NCI-H446 treated with DMSO at 0.1 percent for 48 hours (cell line): ENCODE data around the gene ANKRD44.

ENCODE experiments used
- DNase-seq: peaks from one replicate; lab custom pipeline; 2025; lab: John Stamatoyannopoulos, UW

Gene ANKRD44

DNA sequence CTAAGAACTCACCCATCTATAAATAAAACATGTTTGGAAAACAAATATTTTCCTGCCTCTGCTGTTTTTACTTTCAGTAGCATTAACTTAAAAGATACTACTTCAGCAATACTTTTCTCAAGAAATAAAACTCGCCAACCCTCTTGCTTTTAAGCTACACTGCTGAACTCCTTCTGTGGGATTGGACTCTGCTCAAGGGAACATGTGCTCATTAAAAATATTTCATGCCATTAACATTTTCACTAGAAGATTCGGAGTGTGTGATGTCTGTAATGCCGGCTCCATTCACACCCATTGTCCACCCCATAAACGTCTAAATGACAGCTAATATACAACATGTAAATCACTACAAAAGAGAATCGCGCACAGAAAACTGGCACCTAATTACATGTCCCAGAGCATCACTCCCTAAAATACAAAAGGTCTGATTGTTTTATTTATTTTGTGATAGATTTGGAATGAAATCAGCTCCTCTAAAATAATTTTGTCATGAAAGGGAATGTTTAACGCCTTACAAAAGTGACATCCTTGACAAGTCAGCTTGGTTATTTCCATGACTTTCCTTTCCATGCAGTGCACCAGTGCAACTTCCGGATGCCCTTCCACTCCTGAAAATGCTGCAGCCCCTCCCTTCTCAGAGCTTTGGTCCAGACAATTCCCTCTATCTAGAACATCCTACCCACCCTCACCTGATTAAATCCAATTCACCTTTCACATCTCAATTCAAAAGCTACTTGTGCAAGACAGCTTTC, 73.1 kb downstream of the ANKRD44 start:
- no peak for DNase-seq

DNA sequence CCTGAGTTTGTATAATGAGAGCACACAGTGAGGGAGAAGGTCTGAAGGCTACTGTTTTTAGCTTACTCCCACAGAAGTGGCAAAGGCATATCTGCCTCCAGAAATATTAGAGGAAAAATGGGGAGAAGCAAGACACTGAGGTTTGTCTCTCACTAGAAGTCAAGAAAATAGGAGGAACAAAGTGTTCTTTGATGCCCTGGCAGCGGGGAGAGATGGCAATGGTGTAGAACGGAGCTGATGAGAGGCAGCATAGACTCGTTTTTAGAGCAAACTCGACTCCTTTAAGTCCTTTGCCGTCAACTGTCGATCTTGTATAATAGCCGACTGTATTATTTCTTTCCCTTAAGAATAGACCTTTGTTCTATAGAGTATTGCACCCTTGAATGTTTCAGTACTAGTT, 73.8 kb downstream of the ANKRD44 start:
- no peak for DNase-seq

DNA sequence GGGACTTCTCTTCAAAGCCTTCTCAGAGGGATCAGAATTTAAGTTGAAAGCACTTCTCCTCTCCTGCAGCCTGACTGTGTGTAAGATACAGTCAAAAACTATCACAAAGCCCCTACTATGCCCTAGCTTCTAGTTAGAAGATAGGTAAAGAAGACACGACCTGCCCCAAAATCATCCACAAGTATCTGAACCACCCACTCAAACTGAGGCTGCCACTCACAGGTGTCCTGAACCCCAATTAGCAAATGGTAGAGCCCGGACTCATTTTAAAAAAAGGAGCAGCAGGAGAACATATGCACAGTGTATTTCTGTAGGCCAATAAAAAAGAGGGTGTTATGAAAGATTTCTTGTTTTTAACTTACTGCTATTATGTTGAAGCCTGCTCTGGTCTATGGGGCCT, 74.4 kb downstream of the ANKRD44 start:
- no peak for DNase-seq

DNA sequence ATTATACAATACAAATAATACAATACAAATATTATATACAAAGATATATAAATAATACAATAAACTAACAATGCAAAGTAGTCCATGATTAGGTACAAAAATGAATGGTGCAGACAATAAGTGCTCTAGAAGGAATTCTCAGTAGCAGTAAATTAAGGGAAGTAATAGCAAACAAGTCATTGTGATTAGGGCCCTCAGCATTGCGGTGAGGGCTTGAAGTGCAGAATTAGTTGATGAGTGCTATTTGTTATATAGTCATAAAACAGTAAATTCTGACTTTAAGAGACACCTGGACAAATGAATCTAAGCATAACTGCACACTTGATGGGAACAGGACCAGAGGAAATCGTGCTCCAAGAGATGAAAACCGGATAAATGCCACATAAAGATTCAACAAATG, 74.9 kb downstream of the ANKRD44 start:
- DNase-seq = no peak

DNA sequence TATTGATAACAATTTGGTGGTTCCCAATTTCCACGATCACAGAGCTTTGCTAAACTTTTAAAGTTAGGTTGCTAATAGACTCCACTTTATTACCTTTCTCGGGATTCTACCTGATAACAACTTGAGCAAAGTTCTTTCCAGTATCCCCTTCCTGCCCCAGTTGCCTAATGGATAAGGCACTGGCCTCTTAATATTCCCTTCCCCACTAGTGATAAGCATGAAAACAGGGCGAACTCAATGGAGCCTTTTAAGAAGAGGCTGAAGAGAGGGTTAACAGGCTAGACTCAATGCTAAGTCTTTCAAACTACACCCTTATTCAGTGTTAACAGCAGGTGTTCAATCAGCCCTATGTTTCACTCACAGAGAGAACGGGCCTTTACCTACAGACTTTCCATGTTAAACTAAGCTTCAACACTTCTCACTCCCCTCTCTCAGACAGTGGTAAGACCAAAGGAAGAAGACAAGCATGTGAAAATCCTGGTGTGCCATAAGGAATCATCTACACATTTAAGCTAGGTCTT, 75.8 kb downstream of the ANKRD44 start:
- DNase-seq = no peak

DNA sequence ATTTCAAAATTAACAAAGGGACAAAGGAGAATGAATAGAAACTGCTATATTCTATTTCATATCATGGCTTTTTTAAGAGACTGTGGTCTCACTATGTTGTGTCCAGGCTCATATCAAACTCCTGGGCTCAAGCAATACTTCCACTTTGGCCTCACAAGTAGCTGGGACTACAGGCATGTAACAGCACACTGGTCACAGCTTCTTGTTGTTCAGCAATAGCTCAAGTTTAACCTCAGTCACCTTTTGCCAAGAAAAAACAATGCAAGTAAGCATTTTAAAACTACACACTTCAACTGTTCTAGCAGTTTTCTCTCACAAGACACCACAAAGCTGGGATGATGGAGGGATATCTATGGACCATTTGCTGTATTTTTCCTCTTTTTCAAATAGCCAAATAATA, 77.1 kb downstream of the ANKRD44 start:
- no peak for DNase-seq

DNA sequence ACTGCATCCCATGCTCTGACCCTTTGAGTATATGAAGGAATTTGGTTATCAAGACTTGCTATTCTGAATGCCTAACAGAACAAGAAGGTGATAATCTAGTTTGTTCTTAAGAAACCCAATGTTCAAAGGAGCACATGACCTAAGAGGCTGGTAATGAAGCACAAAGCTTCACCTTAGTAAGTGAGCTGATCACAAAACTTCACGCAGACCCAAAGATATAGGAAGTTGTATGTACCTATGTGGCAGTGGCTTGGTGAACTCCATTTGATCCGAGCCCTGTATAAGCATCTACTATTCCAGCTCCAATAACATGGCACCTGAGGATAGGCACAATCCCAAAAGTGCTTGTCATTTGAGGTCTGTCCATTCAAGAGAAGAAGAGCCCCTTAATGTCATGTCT, 78.6 kb downstream of the ANKRD44 start:
- no peak for DNase-seq

DNA sequence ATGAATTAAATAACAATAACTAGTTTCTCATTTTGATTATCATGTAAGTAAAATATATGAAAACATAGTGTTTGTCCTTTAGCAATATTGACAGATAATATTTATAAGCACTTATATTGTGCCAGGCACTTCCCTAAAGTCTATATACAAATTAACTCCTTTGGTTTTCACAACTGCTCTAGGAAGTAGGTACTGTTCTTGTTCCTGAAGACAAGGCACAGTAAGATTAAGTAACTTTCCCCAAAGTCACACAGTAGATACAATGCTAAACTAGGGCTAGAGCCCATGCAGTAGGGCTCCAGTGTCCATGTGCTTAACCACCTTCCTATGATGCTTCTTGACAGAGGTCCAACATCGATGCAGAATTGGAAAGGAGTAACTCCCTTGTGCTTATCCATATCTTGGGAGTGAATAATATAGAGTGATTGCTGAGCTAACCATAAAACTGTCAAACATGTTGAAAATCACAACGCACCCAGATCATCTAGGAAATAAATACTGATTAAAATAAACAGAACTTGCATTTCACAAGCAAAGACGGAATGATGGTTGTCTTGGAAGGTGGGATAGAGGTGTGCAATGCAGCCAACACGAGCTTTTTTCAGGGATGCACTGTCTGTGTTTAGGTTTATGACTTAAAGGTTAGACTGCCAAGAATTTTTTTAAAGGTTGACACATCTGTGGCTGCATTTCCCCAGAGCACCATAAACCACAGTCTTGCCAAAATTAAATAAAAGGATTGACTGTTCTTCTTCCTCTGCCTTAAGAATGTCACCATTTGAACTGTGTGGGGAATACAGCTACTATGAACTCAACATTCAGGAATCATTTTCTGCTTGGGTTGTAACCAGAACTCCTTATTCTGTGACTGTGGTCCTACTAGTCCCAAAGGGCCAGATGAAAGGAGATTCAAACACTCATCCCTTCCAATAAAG, 80.8 kb downstream of the ANKRD44 start:
- no peak for DNase-seq

DNA sequence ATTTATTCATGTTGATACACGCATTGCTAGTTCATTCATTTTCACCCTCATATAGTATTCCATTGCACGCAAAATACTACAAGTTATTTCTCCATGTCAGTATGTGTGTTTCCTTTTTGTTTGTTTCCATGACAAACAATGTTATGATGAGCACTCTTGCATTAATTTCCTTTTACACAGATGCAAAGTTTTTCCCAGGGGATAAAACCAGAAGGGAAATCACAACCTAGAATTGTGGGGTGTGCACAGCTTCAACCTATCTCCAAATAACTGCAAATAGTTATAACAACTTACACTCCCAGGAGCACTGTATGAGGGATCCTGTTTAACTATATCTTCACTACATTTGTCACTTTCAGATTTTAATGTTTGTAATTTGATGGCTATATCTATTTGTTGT, 87.1 kb downstream of the ANKRD44 start:
- DNase-seq = no peak

DNA sequence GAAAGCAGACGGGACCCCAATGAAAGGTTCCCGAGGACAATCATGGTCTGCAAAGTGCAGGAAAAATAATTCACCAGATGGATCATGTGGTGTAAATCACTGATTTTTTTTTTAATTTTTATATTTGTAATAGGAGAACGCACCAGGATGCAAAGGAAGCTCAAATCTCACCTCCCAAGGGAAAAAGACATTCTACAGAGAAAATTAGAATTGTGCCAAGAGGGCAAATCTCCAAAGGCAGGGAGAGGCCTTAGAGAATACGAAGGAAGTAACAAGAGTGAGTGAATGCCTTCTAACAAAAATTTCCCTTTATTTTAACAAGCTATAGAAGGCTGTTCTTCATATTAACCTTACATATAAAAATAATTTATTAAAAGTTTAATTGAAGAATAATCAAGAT, 90.9 kb downstream of the ANKRD44 start:
- DNase-seq = peak; percentile 33

DNA sequence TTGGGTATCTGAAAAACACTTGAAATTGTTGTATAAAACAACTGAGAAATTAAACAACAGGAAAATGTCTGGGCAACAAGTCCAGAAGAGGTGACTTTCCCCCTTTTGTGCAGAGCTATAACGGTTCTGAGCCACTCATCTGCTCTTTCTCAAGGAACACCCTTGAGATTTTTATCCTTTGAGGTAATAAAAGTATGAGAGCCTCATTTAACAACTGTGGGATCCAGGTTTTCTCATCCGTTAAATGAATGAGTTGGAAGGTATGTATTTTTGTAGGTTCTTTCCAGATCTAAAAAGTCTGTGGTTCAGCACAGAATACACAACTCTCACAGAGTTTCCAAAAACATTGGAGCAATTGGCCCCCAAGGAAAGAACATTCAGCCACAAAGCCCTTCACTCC, 93.0 kb downstream of the ANKRD44 start:
- no peak for DNase-seq

DNA sequence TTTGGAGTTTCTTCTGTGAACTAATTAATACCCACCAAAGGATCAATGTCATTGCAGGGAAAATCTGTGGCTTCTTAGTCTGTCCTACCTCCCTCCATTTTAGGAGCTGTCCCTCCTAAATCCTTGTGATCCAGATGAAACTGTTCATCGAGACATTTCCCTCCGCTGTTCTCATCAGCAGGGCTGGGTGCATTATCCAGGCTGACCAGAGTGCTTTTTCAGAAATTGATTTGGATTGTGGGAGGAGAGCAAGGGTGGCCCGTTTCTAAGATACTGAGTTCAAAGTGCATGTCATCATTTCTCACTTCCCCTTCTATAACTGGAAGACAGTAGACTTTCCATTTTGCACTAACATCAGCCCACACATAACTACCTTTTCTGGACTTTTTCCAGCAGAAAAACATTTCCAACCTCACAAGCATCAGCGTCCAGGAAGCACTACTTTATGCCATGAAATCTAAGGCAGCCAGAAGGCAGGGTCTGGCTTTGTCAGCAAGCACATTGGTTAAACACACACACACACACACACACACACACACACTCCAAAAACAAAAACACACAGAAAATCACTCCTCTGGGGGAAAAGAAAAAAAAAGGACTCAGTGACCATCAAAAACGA, 94.1 kb downstream of the ANKRD44 start:
- DNase-seq = no peak

DNA sequence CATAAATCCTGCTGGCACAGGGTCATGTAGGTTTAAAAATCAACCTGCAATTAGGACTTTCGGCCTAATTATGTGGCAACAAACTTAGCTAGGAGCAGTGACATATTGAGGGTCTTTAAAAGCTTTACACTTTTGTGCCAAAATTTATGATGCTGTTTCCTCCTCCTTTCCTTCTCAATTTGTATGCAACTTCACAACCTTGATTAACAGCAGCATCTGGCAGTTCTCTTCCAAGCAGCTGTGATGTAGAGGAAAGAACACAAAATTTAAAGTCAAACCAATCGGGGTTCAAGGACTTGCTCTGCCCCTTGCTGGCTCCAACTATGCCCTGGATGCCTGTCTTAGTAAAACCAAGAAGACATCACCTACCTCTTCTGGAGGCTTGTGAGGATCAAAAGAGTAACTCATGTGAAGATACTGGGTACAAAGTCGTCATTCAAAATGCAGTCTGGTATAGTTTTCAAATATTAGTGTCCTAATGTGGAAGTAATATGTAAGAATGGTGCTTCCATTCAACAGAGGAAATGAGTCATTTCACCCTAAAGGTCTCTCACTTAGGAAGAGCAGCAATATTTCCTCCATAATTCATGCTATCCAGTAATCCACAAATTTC, 94.7 kb downstream of the ANKRD44 start:
- DNase-seq = no peak

DNA sequence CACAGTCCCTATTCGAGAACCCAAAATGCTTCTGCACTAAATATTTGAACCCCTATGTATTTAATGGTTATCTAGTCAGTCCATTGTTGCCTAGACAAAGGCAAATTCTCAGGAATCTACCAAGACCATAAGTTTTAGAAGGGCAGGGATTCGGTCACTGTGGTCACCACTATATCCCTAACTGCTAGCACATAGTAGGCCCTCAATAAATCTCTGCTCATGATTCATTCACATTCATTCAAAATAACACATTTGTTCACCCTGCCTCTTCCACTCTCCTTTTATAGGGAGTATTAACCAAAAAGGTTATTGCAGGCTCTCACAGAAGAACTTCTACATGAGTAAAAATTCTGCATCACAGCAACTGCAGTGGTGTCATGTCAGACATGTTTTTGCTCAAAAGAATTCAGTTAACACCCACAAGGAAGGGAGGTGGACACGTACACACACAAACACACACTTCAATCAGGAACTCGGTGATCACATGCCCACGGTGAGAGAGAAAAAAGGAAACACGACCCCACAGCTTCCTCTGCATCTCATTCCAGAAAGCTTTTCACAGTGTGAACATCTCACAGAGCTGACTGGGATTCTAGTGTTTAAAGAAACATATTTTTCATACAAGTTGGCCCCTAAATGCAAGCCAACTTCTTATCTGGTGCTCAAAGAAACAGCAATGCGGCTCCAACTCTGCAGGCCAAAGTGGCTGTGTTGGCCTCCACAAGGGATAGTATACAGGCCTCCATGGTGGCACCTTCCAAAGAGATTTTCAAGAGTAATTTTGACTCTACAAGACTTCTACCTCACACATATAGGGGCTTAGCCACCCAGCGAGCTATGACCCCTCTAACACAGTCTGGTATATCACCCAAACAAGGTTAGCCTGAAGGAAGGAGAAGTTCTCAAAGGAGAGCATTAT, 98.0 kb downstream of the ANKRD44 start:
- DNase-seq = no peak

DNA sequence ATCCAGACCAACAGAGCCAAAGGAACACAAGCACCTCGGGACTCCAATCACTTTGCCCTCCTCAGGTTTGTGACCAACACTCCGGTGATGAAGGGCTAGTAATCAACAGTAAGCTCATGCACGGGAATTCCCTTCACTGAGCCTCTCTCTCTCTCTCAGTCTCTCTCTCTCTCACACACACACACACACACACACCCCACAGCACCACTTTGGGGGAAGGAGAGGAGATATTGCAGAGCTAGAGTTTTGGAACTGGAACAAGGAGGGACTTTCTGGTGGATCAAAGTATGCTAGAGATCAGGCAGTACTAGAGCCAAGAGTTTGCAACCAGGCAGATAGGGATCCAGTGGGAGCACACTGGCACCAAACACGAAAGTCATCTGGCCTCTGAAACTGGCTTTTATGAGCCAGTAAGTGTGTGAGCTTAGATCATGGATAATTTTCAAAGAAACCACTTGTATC, 98.7 kb downstream of the ANKRD44 start:
- no peak for DNase-seq

DNA sequence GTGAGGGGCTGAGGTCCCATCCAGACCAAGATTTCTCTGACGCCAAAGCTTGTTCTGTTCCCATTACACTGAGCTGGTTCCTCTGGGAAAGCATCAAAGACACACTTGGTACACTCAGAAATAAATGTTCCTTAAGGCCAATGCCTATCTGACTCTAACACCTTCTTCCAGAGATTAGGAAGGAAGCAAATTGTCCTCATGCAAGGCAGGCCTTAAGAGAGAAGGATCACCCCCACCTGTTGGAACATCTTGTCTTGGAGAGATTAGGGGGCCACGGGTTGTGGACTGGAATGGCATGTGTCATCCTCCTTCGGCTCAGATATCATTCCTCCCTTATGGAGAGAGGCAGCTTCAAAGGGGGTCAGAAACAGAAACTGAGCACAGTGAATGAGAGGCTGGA, 100.2 kb downstream of the ANKRD44 start:
- no peak for DNase-seq

DNA sequence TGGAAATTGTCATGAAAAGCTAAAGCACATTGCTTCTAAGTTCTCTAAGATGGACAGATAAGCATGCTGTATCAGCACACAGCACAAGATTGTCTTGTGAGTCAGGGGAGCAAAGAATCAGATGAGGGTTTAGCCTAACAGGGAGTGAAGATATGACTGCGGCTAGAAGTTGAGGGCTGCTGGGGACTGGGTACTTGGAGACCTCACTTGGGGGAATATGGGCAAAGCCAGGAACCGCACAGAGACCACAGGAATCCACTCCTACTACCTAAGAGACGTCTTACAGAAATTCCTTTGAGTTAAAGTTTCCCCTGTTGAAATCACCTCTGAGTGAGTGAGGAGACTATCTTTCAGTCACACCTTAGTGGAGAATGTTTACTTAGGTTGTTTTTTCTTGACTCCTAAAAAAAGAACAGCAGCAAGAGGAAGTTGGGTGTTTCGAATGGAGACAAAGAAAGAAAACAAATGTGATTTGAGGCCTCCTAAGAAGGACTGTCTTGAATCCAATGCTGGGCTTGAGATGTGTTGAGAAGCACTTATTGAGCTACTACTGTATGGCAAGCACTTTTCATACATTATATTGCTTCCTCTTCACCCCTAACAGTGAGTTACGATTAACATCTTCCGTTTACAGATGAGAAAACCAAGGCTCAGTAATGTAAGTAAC, 100.7 kb downstream of the ANKRD44 start:
- no peak for DNase-seq

DNA sequence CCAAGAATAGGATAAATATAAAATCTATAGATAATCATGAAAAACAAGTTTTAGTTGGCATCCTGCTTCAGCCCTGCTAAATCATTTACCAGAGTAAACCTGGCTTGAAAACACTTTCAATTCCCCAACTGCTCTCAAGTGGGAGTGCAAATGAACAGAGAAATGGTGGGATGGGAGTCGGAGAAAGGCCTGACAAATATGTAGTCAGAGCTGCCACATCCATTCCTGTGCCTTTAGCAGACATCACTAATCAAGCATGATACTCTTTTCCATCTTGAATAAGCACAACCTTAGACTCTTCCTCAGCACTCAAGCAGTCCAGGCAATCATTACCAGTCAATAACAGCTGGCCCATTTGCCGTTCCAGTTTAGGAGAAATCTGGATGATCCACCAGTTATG, 101.3 kb downstream of the ANKRD44 start:
- no peak for DNase-seq

DNA sequence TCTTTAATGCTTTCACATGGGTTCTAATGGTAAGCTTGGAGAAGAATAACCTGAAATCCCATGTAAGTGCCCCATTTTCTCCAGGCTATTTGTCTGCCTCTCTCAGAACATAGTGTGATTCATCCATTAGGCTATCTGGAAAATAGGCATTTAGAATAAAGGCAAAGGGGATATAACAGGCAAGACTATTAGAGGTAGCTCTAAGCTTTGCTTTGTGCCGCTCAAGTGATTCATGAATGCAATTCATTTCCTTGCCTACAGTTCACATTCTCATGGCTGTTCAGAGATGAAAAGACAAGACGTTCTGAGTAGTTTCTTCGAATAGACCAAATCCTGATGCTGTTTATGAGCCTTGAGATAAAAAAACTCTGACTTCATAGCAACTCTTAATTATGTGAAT, 101.7 kb downstream of the ANKRD44 start:
- DNase-seq = no peak

DNA sequence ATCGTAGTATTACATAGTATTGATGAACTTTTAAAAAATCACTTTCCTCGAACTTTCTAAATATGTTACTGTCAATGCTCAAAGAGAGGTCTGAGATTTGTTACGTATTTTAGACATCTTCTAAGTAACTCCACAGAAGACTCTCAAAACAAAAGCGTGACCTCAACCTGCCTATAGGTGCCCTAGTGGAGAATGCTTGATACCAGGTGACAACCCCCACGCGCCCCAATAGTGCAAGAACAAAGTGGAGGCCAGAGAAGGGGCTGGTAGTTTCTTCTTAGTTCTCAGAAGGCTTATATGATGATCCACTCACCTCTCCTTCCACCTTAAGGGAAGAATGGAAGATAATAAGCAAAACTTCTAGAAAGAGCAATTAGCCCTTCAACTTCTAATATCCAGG, 102.6 kb downstream of the ANKRD44 start:
- DNase-seq = no peak
